Caco-2 (cell line): ENCODE measurements around the gene JARID2. TPM values are rescaled to one million over a fixed set of nuclear protein-coding genes. Genes with fewer than 3 reads are reported as not detected.

Experiments used
- BruUV-seq: library from RNA; stranded (reverse); fragments of 400-500 nt; replicated peaks from 2 replicates; lab custom pipeline; 2021; lab: Mats Ljungman, UMichigan
- CTCF ChIA-PET: fragments of 300-600 bp; sonication (Branson Sonifier 250); formaldehyde crosslinking; loops from one replicate; lab custom pipeline; 2022; ENCODE audit warnings: antibody characterized with exemption; lab: Charles Lee
- POLR2A ChIA-PET: fragments of 300-600 bp; sonication (Branson Sonifier 250); formaldehyde crosslinking; loops from one replicate; lab custom pipeline; 2022; ENCODE audit warnings: antibody characterized with exemption; lab: Charles Lee
- DNase-seq, 2 experiments: peaks; one replicate each; pipeline versions ENCODE4 v3.0.0 to v3.0.0-alpha.2; 2020 to 2022
- H3K27me3 ChIP-seq: replicated peaks from 2 replicates; pipeline ENCODE4 v1.6.0; 2011; ENCODE audit warnings: low read length; ENCODE audit not compliant: control insufficient read depth, insufficient read depth
- H3K36me3 ChIP-seq: 2 replicates; pipeline ENCODE4 v1.5.1; 2011; ENCODE audit warnings: low read length; ENCODE audit not compliant: control insufficient read depth, insufficient read depth
- H3K4me1 ChIP-seq: fragments of 250-450 bp; sonication (Bioruptor Pico); 2 replicates; pipeline ENCODE4 v1.5.1; 2020; ENCODE audit warnings: mild to moderate bottlenecking
- H3K4me3 ChIP-seq: 2 replicates; pipeline ENCODE4 v1.5.1; 2011; ENCODE audit warnings: low read depth, mild to moderate bottlenecking, control low read depth, low read length
- H3K9me3 ChIP-seq: fragments of 250-450 bp; sonication (Bioruptor Pico); 2 replicates; pipeline ENCODE4 v1.5.1; 2020; ENCODE audit warnings: mild to moderate bottlenecking, moderate library complexity
- H3K27ac Mint-ChIP-seq: one replicate; pipeline ENCODE4 v1.8.0; 2022; ENCODE audit warnings: mixed read lengths; ENCODE audit not compliant: unreplicated experiment
- H3K27me3 Mint-ChIP-seq: one replicate; pipeline ENCODE4 v1.8.0; 2022; ENCODE audit warnings: mixed read lengths; ENCODE audit not compliant: insufficient read depth, unreplicated experiment
- H3K36me3 Mint-ChIP-seq: one replicate; pipeline ENCODE4 v1.8.0; 2022; ENCODE audit warnings: mild to moderate bottlenecking, mixed read lengths; ENCODE audit not compliant: insufficient read depth, unreplicated experiment
- H3K4me1 Mint-ChIP-seq: one replicate; pipeline ENCODE4 v1.8.0; 2022; ENCODE audit warnings: low read depth, mixed read lengths; ENCODE audit not compliant: unreplicated experiment
- H3K4me3 Mint-ChIP-seq: one replicate; pipeline ENCODE4 v1.8.0; 2022; ENCODE audit warnings: mild to moderate bottlenecking, moderate library complexity, mixed read lengths; ENCODE audit not compliant: unreplicated experiment
- H3K9me3 Mint-ChIP-seq: one replicate; pipeline ENCODE4 v1.8.0; 2022; ENCODE audit warnings: mixed read lengths; ENCODE audit not compliant: unreplicated experiment
- intact Hi-C: fragments of 100-400 bp; cut with micrococcal nuclease; formaldehyde crosslinking; loops from one replicate; pipeline ENCODE4 v1.10.0; 2022; ENCODE audit not compliant: unreplicated experiment
- total RNA-seq: library from RNA; stranded (reverse); gene quantifications from 2 replicates; pipeline ENCODE4 v1.2.3, GENCODE V29; 2022
- TF ChIP-seq, protein P1 (sequence below), 2 experiments: fragments of 200-600 bp in 1 of 2; IDR thresholded peaks; 1 replicate in 1 of 2; 2 replicates in 1 of 2; pipeline versions ENCODE4 v1.5.1 to v1.8.0; 2011 to 2022; ENCODE audit warnings: antibody characterized with exemption in 1 of 2, control low read depth in 1 of 2, inconsistent platforms in 1 of 2, low read depth in 1 of 2, low read length in 1 of 2, mild to moderate bottlenecking in 1 of 2, moderate library complexity in 1 of 2; ENCODE audit not compliant: insufficient read depth in 1 of 2, severe bottlenecking in 1 of 2, unreplicated experiment in 1 of 2

Gene JARID2
- total RNA-seq, 1 experiment from 2014 or later: 18.3 TPM

DNA sequence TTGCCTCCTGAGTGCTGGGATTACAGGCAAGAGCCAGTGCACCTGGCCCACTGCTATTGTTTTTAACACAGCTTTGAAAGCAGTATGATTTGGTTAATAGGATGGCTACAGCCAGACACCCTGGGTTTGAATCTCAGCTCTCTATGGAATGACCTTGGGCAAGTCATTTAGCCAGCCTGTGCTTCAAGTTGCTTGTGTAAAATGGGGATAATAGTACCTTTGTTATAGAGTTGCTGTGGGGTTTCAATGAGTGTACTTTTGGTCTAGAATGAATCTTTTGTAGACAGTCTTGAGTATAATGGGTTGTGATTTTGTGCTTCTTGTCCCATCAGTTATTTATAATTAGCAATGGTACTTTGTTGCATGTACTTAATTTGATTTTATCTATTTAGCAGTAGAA is 70.9 kb downstream of the JARID2 start:
- Mint-ChIP-seq H3K27ac (no peak overlapping the region), H3K4me3 (no peak overlapping the region), H3K9me3 (no peaks in the 10 kb centered on the region), H3K4me1 (peaks cover 7% of the 10 kb centered on the region), H3K27me3 (no peaks in the 10 kb centered on the region), H3K36me3 (no peaks in the 10 kb centered on the region)
- Histone ChIP-seq H3K36me3 (no peaks in the 10 kb centered on the region), H3K27me3 (no peaks in the 10 kb centered on the region), H3K4me1 (no peaks in the 10 kb centered on the region), H3K9me3 (no peaks in the 10 kb centered on the region), H3K4me3 (no peak overlapping the region)
- ChIA-PET CTCF (no interaction called here), POLR2A (no interaction called here)
- TF ChIP-seq, protein P1, sequence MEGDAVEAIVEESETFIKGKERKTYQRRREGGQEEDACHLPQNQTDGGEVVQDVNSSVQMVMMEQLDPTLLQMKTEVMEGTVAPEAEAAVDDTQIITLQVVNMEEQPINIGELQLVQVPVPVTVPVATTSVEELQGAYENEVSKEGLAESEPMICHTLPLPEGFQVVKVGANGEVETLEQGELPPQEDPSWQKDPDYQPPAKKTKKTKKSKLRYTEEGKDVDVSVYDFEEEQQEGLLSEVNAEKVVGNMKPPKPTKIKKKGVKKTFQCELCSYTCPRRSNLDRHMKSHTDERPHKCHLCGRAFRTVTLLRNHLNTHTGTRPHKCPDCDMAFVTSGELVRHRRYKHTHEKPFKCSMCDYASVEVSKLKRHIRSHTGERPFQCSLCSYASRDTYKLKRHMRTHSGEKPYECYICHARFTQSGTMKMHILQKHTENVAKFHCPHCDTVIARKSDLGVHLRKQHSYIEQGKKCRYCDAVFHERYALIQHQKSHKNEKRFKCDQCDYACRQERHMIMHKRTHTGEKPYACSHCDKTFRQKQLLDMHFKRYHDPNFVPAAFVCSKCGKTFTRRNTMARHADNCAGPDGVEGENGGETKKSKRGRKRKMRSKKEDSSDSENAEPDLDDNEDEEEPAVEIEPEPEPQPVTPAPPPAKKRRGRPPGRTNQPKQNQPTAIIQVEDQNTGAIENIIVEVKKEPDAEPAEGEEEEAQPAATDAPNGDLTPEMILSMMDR (IDR thresholded peaks at IDR 0.05; ENCODE audit: insufficient read depth in 1 of 2, low read depth in 1 of 2, low read length in 1 of 2, severe bottlenecking in 1 of 2, unreplicated experiment in 1 of 2): no peak
- DNase-seq: no peak
- intact Hi-C loops: no loop called here
- BruUV-seq: no TSS peak

- Mint-ChIP-seq H3K9me3 (no peaks in the 10 kb centered on the region), H3K4me3 (no peak overlapping the region), H3K27ac (no peak overlapping the region), H3K4me1 (peaks cover 11% of the 10 kb centered on the region), H3K27me3 (no peaks in the 10 kb centered on the region), H3K36me3 (no peaks in the 10 kb centered on the region)
- H3K36me3 ChIP-seq: no peaks in the 10 kb centered on the region
- intact Hi-C loops: no loop called here
- no TSS peak for BruUV-seq
- H3K27me3 ChIP-seq: no peaks in the 10 kb centered on the region
- no peaks in the 10 kb centered on the region for H3K4me1 ChIP-seq
- CTCF ChIA-PET: no interaction called here
- H3K4me3 ChIP-seq: no peak overlapping the region
- no peak for DNase-seq
- no peaks in the 10 kb centered on the region for H3K9me3 ChIP-seq
- TF ChIP-seq, protein P1 (IDR thresholded peaks at IDR 0.05; ENCODE audit: insufficient read depth in 1 of 2, low read depth in 1 of 2, low read length in 1 of 2, severe bottlenecking in 1 of 2, unreplicated experiment in 1 of 2): no peak
- POLR2A ChIA-PET: no interaction called here
These were observed 71.4 kb downstream of the JARID2 start for GRCh38 chr6:15317251-15317650.

GRCh38 chr6:15317934-15318902 is 72.3 kb downstream of the JARID2 start:
- ChIA-PET POLR2A (no interaction called here), CTCF (no interaction called here)
- no peak for DNase-seq
- no peaks in the 10 kb centered on the region for H3K36me3 ChIP-seq
- no TSS peak for BruUV-seq
- peaks cover 6% of the 10 kb centered on the region; the same call in 1 of the 2 replicates for H3K4me1 ChIP-seq
- H3K4me1 Mint-ChIP-seq: peaks cover 16% of the 10 kb centered on the region
- H3K9me3 ChIP-seq: no peaks in the 10 kb centered on the region
- no peaks in the 10 kb centered on the region for H3K27me3 Mint-ChIP-seq
- no peak overlapping the region for H3K4me3 Mint-ChIP-seq
- no peak overlapping the region for H3K4me3 ChIP-seq
- no peaks in the 10 kb centered on the region for H3K9me3 Mint-ChIP-seq
- no peak overlapping the region for H3K27ac Mint-ChIP-seq
- TF ChIP-seq, protein P1 (IDR thresholded peaks at IDR 0.05; ENCODE audit: insufficient read depth in 1 of 2, low read depth in 1 of 2, low read length in 1 of 2, severe bottlenecking in 1 of 2, unreplicated experiment in 1 of 2): no peak
- no peaks in the 10 kb centered on the region for H3K27me3 ChIP-seq
- intact Hi-C loops: no loop called here
- no peaks in the 10 kb centered on the region for H3K36me3 Mint-ChIP-seq
